Neural cell (in vitro differentiated cells): ENCODE measurements around the gene MAP2. TPM values are rescaled to one million over a fixed set of nuclear protein-coding genes. Genes with fewer than 3 reads are reported as not detected.

ENCODE experiments used
- H2AFZ ChIP-seq: fragments of 200-600, 300-800 bp; sonication (generic), shearing (Covaris generic); 2 replicates; pipeline ENCODE4 v1.6.0; 2014; ENCODE audit warnings: low read depth, mild to moderate bottlenecking, antibody characterized with exemption, low read length, moderate library complexity
- H3F3A ChIP-seq: fragments of 200-600 bp; shearing (Covaris generic); 2 replicates; pipeline ENCODE4 v1.6.1; 2016; ENCODE audit warnings: mild to moderate bottlenecking, moderate library complexity, mixed read lengths, antibody characterized with exemption, low read length; ENCODE audit not compliant: insufficient read depth, poor library complexity, severe bottlenecking
- H3K27ac ChIP-seq: fragments of 200-600, 300-800 bp; sonication (generic), shearing (Covaris generic); 2 replicates; pipeline ENCODE4 v1.5.1; 2014; ENCODE audit warnings: mild to moderate bottlenecking, low read length, moderate library complexity
- H3K27me3 ChIP-seq: fragments of 300-800, 200-600 bp; sonication (generic), shearing (Covaris generic); 2 replicates; pipeline ENCODE4 v1.6.0; 2014; ENCODE audit warnings: mild to moderate bottlenecking, low read depth, low read length, moderate library complexity; ENCODE audit not compliant: insufficient read depth
- H3K36me3 ChIP-seq: fragments of 300-800, 200-600 bp; sonication (generic), shearing (Covaris generic); 2 replicates; pipeline ENCODE4 v1.5.1; 2014; ENCODE audit warnings: mild to moderate bottlenecking, antibody characterized with exemption, low read length, moderate library complexity; ENCODE audit not compliant: insufficient read depth
- H3K4me2 ChIP-seq: fragments of 300-800, 200-600 bp; sonication (generic), shearing (Covaris generic); 2 replicates; pipeline ENCODE4 v1.6.0; 2014; ENCODE audit warnings: mild to moderate bottlenecking, low read length
- H3K4me3 ChIP-seq: fragments of 300-800, 200-600 bp; sonication (generic), shearing (Covaris generic); 2 replicates; pipeline ENCODE4 v1.5.1; 2014; ENCODE audit warnings: mild to moderate bottlenecking, low read length, moderate library complexity
- H3K79me2 ChIP-seq: fragments of 200-600 bp; shearing (Covaris generic); replicated peaks from 2 replicates; pipeline ENCODE4 v1.6.0; 2014; ENCODE audit warnings: mild to moderate bottlenecking, low read length, moderate library complexity; ENCODE audit not compliant: insufficient read depth
- H3K9ac ChIP-seq: fragments of 300-800, 200-600 bp; sonication (generic), shearing (Covaris generic); 2 replicates; pipeline ENCODE4 v1.6.1; 2016; ENCODE audit warnings: mild to moderate bottlenecking, low read length, mixed read lengths
- H3K9me2 ChIP-seq: fragments of 200-600 bp; shearing (Covaris generic); 2 replicates; pipeline ENCODE4 v1.6.1; 2016; ENCODE audit warnings: mild to moderate bottlenecking, low read length, mixed read lengths; ENCODE audit not compliant: insufficient read depth
- H3K9me3 ChIP-seq: fragments of 200-600, 300-800 bp; sonication (generic), shearing (Covaris generic); 2 replicates; pipeline ENCODE4 v1.6.1; 2016; ENCODE audit warnings: mild to moderate bottlenecking, mixed run types, low read length, moderate library complexity, mixed read lengths
- H4K20me1 ChIP-seq: fragments of 200-600 bp; shearing (Covaris generic); 2 replicates; pipeline ENCODE4 v1.6.1; 2016; ENCODE audit warnings: mild to moderate bottlenecking, mixed run types; ENCODE audit not compliant: insufficient read depth
- EP300 ChIP-seq: fragments of 450-650 bp; conservative IDR thresholded peaks from 2 replicates; pipeline ENCODE4 v1.6.1; 2014; ENCODE audit warnings: antibody characterized with exemption, mild to moderate bottlenecking, moderate library complexity; ENCODE audit not compliant: poor library complexity, severe bottlenecking
- EZH2 ChIP-seq: fragments of 200-600, 300-800 bp; shearing (Covaris generic), sonication (generic); IDR thresholded peaks from 2 replicates; pipeline ENCODE4 v1.6.1; 2014; ENCODE audit warnings: antibody characterized with exemption, low read length, borderline replicate concordance, mild to moderate bottlenecking; ENCODE audit not compliant: insufficient read depth, poor library complexity, severe bottlenecking
- MXI1 ChIP-seq: fragments of 450-650 bp; conservative IDR thresholded peaks from 2 replicates; pipeline ENCODE4 v1.6.1; 2014; ENCODE audit warnings: antibody characterized with exemption, mild to moderate bottlenecking; ENCODE audit not compliant: poor library complexity, severe bottlenecking
- POLR2AphosphoS5 ChIP-seq: IDR thresholded peaks from 2 replicates; pipeline ENCODE4 v1.6.1; 2012
- RAD21 ChIP-seq: fragments of 450-650 bp; conservative IDR thresholded peaks from 2 replicates; pipeline ENCODE4 v1.6.1; 2014; ENCODE audit warnings: antibody characterized with exemption, mild to moderate bottlenecking, moderate library complexity
- SMC3 ChIP-seq: fragments of 450-650 bp; conservative IDR thresholded peaks from 2 replicates; pipeline ENCODE4 v1.6.1; 2014; ENCODE audit warnings: antibody characterized with exemption, mild to moderate bottlenecking, moderate library complexity; ENCODE audit not compliant: poor library complexity
- TAF1 ChIP-seq: IDR thresholded peaks from 2 replicates; pipeline ENCODE4 v1.6.1; 2012; ENCODE audit warnings: low read depth
- polyA plus RNA-seq: library from polyadenylated mRNA; depleted of rRNA; stranded (reverse); fragments of >200 nt; gene quantifications from 2 replicates; pipeline ENCODE4 v1.2.3, GENCODE V29; 2014
- TF ChIP-seq, protein P1 (sequence below): IDR thresholded peaks from 2 replicates; pipeline ENCODE4 v1.6.1; 2012; ENCODE audit warnings: borderline replicate concordance
- TF ChIP-seq, protein P2 (sequence below): fragments of 450-650 bp; IDR thresholded peaks from 2 replicates; pipeline ENCODE4 v1.5.1; 2014; ENCODE audit warnings: antibody characterized with exemption, mild to moderate bottlenecking, moderate library complexity; ENCODE audit not compliant: poor library complexity, severe bottlenecking

Gene MAP2
- polyA plus RNA-seq, 1 donor from 2014 or later = 450 TPM

DNA sequence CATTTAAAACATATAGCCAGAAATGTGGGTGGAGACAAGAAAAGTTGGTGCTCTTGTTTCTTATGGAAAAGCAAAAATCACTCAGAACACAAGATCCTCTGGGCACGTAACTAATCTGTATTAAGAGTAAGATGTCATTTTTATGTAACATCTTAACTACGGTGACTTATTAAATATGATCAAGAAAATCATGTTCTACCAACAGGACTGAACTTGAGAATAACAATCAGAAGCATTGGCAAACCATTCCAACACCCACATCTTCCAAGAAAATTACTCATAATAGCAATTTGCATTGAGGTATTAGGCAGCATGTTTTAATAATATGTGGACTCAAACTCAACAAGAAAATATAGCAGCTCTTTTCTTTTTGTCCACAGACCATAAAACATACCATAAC is 21.6 kb downstream of the MAP2 start:
- Histone ChIP-seq H3K4me3 (no peak overlapping the region), H3K9ac (no peak overlapping the region), H3K79me2 (peaks cover 92% of the 10 kb centered on the region), H3K9me2 (no peaks in the 10 kb centered on the region), H3K36me3 (no peaks in the 10 kb centered on the region), H3K9me3 (no peaks in the 10 kb centered on the region), H3F3A (no peaks in the 10 kb centered on the region), H3K4me2 (no peak overlapping the region), H3K27me3 (no peaks in the 10 kb centered on the region), H3K27ac (no peak overlapping the region), H4K20me1 (peaks cover 31% of the 10 kb centered on the region), H2AFZ (no peak overlapping the region)
- TF ChIP-seq EZH2 (no peak), MXI1 (no peak), POLR2AphosphoS5 (no peak), TAF1 (no peak), SMC3 (no peak), RAD21 (no peak), EP300 (no peak)
- TF ChIP-seq, protein P1, sequence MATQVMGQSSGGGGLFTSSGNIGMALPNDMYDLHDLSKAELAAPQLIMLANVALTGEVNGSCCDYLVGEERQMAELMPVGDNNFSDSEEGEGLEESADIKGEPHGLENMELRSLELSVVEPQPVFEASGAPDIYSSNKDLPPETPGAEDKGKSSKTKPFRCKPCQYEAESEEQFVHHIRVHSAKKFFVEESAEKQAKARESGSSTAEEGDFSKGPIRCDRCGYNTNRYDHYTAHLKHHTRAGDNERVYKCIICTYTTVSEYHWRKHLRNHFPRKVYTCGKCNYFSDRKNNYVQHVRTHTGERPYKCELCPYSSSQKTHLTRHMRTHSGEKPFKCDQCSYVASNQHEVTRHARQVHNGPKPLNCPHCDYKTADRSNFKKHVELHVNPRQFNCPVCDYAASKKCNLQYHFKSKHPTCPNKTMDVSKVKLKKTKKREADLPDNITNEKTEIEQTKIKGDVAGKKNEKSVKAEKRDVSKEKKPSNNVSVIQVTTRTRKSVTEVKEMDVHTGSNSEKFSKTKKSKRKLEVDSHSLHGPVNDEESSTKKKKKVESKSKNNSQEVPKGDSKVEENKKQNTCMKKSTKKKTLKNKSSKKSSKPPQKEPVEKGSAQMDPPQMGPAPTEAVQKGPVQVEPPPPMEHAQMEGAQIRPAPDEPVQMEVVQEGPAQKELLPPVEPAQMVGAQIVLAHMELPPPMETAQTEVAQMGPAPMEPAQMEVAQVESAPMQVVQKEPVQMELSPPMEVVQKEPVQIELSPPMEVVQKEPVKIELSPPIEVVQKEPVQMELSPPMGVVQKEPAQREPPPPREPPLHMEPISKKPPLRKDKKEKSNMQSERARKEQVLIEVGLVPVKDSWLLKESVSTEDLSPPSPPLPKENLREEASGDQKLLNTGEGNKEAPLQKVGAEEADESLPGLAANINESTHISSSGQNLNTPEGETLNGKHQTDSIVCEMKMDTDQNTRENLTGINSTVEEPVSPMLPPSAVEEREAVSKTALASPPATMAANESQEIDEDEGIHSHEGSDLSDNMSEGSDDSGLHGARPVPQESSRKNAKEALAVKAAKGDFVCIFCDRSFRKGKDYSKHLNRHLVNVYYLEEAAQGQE = no peak
- TF ChIP-seq, protein P2, sequence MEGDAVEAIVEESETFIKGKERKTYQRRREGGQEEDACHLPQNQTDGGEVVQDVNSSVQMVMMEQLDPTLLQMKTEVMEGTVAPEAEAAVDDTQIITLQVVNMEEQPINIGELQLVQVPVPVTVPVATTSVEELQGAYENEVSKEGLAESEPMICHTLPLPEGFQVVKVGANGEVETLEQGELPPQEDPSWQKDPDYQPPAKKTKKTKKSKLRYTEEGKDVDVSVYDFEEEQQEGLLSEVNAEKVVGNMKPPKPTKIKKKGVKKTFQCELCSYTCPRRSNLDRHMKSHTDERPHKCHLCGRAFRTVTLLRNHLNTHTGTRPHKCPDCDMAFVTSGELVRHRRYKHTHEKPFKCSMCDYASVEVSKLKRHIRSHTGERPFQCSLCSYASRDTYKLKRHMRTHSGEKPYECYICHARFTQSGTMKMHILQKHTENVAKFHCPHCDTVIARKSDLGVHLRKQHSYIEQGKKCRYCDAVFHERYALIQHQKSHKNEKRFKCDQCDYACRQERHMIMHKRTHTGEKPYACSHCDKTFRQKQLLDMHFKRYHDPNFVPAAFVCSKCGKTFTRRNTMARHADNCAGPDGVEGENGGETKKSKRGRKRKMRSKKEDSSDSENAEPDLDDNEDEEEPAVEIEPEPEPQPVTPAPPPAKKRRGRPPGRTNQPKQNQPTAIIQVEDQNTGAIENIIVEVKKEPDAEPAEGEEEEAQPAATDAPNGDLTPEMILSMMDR = no peak

DNA sequence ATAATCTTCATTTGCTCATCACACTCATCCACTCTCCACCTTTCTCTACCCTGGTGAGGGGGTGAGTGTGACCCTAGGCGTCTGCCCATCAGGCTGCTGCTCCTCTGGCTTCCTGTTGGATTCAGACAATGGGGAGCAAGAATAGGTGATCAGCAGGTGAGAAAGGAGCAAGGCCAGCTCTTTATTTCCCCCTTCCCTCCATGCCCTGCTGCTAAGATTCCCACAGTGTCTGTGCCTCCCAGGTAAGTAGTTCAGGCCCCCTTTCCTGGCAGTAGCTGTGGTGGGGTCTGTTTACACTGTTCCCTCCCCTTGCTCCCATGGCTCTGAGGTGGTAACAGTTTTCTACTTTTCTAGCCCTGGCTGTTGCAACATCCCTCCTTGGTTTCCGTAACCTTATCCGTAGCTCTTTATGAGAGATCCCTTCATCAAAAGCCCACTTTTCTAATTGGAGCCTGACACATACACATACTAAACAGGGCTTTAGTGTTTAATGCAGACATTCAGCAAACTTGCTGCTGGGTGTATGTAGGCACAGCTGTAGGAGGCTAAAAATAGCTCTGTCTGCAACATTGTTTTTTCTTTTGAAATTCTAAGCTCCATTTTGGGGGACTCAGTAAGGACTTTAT is 27.5 kb downstream of the MAP2 start:
- Histone ChIP-seq H3K9ac (no peak overlapping the region), H3K79me2 (peaks cover 81% of the 10 kb centered on the region), H4K20me1 (peaks cover 10% of the 10 kb centered on the region), H3K36me3 (peaks cover 1% of the 10 kb centered on the region), H3K27ac (no peak overlapping the region), H3K27me3 (no peaks in the 10 kb centered on the region), H3F3A (no peaks in the 10 kb centered on the region), H3K4me2 (no peak overlapping the region), H3K4me3 (no peak overlapping the region), H3K9me2 (no peaks in the 10 kb centered on the region), H3K9me3 (no peaks in the 10 kb centered on the region), H2AFZ (no peak overlapping the region)
- TF ChIP-seq POLR2AphosphoS5 (no peak), RAD21 (no peak), TAF1 (no peak), EP300 (no peak), MXI1 (no peak), SMC3 (no peak), EZH2 (no peak)
- TF ChIP-seq, protein P1 = no peak
- TF ChIP-seq, protein P2 = no peak
